HL-60 (cell line): ENCODE data around the gene EYS.

Source experiments
- DNase-seq, 2 experiments: peaks; one replicate each; pipeline ENCODE4 v3.0.0-alpha.2; 2010 to 2020; ENCODE audit warnings: low read depth in 1 of 2, low spot score in 1 of 2
- H3K27ac ChIP-seq: fragments of 250-450 bp; sonication (Bioruptor Pico); replicated peaks from 2 replicates; pipeline ENCODE4 v1.5.1; 2020; ENCODE audit warnings: mild to moderate bottlenecking, moderate library complexity
- H3K27me3 ChIP-seq: fragments of 250-450 bp; sonication (Bioruptor Pico); 2 replicates; pipeline ENCODE4 v1.5.1; 2021; ENCODE audit warnings: mild to moderate bottlenecking, moderate library complexity; ENCODE audit not compliant: insufficient read depth, poor library complexity, severe bottlenecking
- H3K4me3 ChIP-seq: replicated peaks from 2 replicates; pipeline ENCODE4 v1.5.1; 2011; ENCODE audit warnings: mild to moderate bottlenecking, control low read depth, low read length; ENCODE audit not compliant: insufficient read depth
- GABPA ChIP-seq: IDR thresholded peaks from 2 replicates; pipeline ENCODE4 v1.6.1; 2012; ENCODE audit warnings: low read depth
- POLR2AphosphoS5 ChIP-seq: IDR thresholded peaks from 2 replicates; pipeline ENCODE4 v1.6.1; 2012; ENCODE audit warnings: low read depth
- SPI1 ChIP-seq: IDR thresholded peaks from 2 replicates; pipeline ENCODE4 v1.6.1; 2012; ENCODE audit warnings: low read depth, mild to moderate bottlenecking, borderline replicate concordance
- TF ChIP-seq, protein P1 (sequence below): IDR thresholded peaks from one replicate; pipeline ENCODE4 v1.5.1; 2011; ENCODE audit warnings: low read length, control low read depth, inconsistent platforms; ENCODE audit not compliant: insufficient read depth
- TF ChIP-seq, protein P2 (sequence below): IDR thresholded peaks from 2 replicates; pipeline ENCODE4 v1.6.1; 2012; ENCODE audit warnings: low read depth; ENCODE audit not compliant: insufficient replicate concordance

EYS gene

DNA sequence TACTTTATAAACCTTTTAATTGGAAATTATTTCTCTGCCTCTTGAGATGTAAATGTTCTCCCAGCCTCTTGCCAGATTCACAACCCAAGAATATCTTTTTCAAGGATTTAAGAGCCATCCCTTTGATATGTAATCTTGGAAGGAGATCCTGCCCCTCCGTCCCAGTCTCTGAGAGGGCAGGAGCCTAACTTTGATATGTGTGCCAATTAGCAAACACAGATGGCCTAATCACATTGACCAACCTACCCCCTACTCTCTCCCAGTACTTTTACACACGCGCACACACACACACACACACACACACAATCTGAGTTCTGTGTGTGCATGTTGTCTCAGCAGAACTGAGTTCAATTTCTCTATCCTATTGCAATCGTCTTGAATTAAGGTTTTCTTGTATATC, 1447.7 kb downstream of the EYS start:
- DNase-seq, result no peak
- TF ChIP-seq GABPA, result no peak
- TF ChIP-seq POLR2AphosphoS5, result no peak
- no peak for TF ChIP-seq SPI1
- TF ChIP-seq, protein P1, sequence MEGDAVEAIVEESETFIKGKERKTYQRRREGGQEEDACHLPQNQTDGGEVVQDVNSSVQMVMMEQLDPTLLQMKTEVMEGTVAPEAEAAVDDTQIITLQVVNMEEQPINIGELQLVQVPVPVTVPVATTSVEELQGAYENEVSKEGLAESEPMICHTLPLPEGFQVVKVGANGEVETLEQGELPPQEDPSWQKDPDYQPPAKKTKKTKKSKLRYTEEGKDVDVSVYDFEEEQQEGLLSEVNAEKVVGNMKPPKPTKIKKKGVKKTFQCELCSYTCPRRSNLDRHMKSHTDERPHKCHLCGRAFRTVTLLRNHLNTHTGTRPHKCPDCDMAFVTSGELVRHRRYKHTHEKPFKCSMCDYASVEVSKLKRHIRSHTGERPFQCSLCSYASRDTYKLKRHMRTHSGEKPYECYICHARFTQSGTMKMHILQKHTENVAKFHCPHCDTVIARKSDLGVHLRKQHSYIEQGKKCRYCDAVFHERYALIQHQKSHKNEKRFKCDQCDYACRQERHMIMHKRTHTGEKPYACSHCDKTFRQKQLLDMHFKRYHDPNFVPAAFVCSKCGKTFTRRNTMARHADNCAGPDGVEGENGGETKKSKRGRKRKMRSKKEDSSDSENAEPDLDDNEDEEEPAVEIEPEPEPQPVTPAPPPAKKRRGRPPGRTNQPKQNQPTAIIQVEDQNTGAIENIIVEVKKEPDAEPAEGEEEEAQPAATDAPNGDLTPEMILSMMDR, result no peak
- Histone ChIP-seq H3K27me3 (no peaks in the 10 kb centered on the region), H3K27ac (no peak overlapping the region), H3K4me3 (no peak overlapping the region)

DNA sequence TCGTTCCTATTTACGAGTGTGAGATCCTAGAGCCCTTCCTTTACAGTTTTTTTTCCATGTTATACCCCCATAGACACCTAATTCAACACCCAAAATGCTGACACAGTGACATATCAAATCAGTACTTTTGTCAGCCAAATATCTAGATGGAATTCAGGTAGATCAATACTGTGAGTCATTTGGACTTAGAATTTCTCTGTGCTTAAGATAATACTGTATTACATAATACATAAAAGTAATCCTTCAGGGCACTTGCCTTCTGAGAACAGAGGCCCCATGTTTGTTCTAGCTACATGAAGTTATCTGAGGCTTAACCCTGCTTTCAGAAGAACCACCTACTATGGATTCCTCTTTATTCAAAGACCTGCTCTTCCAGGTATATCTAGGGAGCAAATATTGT, 1448.3 kb downstream of the EYS start:
- DNase-seq, result no peak
- TF ChIP-seq POLR2AphosphoS5 (no peak), SPI1 (no peak), GABPA (no peak)
- TF ChIP-seq, protein P2, sequence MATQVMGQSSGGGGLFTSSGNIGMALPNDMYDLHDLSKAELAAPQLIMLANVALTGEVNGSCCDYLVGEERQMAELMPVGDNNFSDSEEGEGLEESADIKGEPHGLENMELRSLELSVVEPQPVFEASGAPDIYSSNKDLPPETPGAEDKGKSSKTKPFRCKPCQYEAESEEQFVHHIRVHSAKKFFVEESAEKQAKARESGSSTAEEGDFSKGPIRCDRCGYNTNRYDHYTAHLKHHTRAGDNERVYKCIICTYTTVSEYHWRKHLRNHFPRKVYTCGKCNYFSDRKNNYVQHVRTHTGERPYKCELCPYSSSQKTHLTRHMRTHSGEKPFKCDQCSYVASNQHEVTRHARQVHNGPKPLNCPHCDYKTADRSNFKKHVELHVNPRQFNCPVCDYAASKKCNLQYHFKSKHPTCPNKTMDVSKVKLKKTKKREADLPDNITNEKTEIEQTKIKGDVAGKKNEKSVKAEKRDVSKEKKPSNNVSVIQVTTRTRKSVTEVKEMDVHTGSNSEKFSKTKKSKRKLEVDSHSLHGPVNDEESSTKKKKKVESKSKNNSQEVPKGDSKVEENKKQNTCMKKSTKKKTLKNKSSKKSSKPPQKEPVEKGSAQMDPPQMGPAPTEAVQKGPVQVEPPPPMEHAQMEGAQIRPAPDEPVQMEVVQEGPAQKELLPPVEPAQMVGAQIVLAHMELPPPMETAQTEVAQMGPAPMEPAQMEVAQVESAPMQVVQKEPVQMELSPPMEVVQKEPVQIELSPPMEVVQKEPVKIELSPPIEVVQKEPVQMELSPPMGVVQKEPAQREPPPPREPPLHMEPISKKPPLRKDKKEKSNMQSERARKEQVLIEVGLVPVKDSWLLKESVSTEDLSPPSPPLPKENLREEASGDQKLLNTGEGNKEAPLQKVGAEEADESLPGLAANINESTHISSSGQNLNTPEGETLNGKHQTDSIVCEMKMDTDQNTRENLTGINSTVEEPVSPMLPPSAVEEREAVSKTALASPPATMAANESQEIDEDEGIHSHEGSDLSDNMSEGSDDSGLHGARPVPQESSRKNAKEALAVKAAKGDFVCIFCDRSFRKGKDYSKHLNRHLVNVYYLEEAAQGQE, result no peak
- TF ChIP-seq, protein P1, result no peak
- Histone ChIP-seq H3K4me3 (no peak overlapping the region), H3K27me3 (no peaks in the 10 kb centered on the region), H3K27ac (no peak overlapping the region)

DNA sequence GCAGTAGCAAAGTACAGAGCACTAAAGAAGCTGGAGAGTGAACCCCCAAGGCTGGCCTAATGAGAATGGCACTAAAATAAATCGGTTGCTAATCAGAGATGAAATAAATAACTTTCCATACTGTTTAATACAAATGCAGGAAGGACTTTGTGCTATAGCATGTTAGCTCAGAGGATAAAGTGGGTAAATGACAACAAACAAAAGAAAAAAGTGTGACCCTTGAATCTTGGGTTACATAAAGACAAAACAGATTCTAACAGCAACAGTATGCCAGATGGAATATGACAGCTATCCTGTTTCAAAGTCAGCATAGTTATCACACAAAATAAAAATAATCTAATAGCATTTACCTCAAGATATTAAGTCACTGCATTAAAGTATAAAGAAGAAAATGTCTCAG, 1448.7 kb downstream of the EYS start:
- no peak for DNase-seq
- TF ChIP-seq, protein P2, result no peak
- TF ChIP-seq, protein P1, result no peak
- TF ChIP-seq GABPA, result no peak
- TF ChIP-seq POLR2AphosphoS5, result no peak
- no peak for TF ChIP-seq SPI1

DNA sequence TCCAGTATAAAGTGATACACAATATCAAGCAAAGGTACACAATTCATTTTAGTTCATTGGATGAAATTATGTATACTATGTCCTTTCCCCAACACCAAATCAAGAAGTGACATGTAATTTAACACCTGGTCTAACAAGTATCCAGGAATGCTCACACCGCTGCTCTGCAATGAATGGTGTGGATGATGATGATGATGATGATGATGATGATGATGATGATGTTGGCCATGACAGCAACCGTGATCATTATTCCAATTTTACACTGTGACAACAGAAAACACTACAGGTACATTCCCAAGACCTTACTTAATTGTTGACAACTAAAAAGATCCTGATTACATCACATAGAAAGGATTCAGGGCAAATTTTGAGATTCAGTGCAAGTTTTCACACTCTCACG, 1449.4 kb downstream of the EYS start:
- Histone ChIP-seq H3K27me3 (no peaks in the 10 kb centered on the region), H3K4me3 (no peak overlapping the region), H3K27ac (no peak overlapping the region)
- DNase-seq, result no peak
- TF ChIP-seq, protein P1, result no peak
- TF ChIP-seq SPI1 (no peak), GABPA (no peak), POLR2AphosphoS5 (no peak)
- TF ChIP-seq, protein P2, result no peak

More for the DNA sequence above, 1448.7 kb downstream of the EYS start:
- Histone ChIP-seq H3K27ac (no peak overlapping the region), H3K4me3 (no peak overlapping the region), H3K27me3 (no peaks in the 10 kb centered on the region)
